NCI-H748 treated with DMSO at 0.1 percent for 48 hours (cell line): ENCODE data around the gene S100A5.
A peak's percentile ranks its signal among the peaks of the same experiment; 100 is the strongest.

ENCODE experiments used
- DNase-seq: peaks from one replicate; lab custom pipeline; 2025; lab: John Stamatoyannopoulos, UW

S100A5 gene

GRCh38 chr1:153547560-153548551, 7.1 kb upstream of the S100A5 start:
- no peak for DNase-seq

DNA sequence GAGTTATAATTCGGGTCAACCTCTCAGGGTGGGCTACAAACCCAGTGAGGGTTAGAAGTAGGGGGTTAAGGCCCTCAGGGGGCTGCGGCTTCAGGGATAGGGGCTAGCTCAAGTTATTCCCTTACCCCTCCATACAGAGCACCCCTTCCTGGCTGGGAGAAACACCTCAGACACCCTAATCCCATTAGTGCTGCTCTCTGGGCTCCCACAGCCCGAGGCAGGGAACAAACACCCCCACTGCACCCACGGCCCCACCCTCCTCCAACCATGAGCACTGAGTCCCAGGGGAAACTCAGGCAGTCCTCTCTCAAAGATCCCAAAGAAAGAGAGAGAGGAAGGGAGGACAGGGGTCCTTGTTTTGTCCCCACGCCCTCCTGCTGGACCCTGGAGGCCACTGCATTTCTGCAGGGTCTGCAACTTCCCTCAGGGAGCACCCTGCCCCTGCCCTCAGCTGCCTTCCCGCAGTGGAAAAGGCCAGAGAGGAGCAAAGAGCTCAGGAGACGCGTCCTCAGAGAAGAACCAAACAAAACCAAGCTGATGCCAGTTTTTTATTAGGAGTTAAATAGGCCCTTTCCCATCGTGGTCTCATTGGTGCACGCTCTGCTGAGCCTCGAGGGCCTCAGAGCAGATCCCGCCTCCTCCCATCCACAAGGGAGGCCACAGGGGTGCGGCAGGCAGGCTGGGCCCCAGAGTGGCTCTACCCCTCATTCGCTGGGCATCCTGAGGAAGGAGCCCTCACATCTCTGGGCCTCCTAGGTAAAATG, 6.2 kb upstream of the S100A5 start:
- DNase-seq = no peak

GRCh38 chr1:153546371-153546770, 5.6 kb upstream of the S100A5 start:
- no peak for DNase-seq

DNA sequence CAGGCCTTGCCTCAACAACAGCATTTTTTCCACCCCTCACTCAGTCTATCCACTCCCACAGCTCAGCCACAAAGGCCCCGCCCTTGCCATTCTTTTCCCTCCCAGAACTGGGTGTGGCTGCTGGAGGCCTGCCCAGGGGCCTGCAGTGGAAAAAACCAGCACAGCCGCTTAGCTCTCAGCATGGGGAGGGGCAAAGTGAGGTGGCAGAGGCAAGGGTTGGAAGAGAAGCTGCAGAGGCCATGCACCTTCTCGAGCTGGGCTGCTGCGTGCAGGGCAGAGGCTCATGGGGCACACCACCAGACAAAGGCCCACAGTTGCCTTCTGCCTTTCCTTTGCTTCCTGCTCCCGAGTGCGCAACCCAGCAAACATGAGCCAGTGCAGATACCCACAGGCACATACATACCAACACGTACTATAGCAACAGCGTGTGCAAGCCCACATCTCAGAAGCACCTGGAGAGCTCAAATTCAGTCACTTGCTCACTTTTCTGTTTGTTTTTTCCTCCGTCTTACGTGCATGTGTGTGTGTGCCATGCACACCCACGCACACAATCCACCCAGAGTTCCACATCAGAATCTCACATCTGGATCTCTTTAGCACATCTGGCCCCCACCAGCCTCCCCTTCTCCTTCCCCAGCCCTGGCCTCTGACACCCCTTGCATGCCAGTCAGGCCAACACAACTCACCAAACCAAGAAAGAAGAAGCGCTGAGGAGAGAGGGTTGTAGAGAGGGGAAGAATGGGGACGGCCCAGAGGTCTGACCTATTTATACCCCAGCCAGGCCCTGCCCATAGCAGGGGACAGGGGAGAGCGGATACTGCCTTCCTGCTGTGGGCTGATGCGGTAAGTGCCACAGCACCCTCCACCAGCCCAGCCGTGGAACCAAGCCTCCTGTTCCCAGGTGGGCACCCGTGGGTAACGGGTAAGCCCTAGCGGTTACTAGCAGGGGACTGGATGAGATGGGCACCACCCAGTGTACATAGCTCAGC, 4.6 kb upstream of the S100A5 start, which contains the start of gene S100A4:
S100A4 (minus strand) TSS at position 740 of the 989 bp plus-strand sequence. CDS start 1,012 bp downstream, outside the sequence.
- DNase-seq = peak; percentile 86

DNA sequence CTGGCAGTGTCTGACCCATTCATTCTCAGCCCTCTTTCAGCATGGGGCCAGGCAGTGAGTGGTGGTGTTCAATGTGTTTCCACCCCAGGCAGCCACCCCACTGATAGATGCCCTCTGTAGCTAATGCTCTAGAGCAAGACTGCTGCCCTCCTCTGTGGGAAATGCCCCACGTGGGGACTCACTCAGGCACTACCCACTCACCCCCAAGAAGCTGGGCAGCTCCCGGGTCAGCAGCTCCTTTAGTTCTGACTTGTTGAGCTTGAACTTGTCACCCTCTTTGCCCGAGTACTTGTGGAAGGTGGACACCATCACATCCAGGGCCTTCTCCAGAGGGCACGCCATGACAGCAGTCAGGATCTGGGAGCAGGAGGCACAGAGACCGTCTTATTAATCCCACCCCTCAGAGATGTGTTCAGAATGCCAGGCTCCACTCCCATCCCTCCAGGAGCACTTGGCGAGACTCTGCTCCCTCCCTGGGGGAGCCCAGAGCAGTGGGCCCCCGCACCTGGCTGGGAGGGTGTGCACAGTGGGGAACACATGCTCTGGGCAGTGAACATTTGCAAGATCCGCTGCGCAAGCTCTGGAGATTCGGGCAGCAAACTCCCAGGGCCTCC, 3.8 kb upstream of the S100A5 start:
- no peak for DNase-seq

GRCh38 chr1:153543736-153544135, 3.0 kb upstream of the S100A5 start:
- no peak for DNase-seq

- DNase-seq = no peak
Measured at GRCh38 chr1:153542956-153543711, 2.4 kb upstream of the S100A5 start.

DNA sequence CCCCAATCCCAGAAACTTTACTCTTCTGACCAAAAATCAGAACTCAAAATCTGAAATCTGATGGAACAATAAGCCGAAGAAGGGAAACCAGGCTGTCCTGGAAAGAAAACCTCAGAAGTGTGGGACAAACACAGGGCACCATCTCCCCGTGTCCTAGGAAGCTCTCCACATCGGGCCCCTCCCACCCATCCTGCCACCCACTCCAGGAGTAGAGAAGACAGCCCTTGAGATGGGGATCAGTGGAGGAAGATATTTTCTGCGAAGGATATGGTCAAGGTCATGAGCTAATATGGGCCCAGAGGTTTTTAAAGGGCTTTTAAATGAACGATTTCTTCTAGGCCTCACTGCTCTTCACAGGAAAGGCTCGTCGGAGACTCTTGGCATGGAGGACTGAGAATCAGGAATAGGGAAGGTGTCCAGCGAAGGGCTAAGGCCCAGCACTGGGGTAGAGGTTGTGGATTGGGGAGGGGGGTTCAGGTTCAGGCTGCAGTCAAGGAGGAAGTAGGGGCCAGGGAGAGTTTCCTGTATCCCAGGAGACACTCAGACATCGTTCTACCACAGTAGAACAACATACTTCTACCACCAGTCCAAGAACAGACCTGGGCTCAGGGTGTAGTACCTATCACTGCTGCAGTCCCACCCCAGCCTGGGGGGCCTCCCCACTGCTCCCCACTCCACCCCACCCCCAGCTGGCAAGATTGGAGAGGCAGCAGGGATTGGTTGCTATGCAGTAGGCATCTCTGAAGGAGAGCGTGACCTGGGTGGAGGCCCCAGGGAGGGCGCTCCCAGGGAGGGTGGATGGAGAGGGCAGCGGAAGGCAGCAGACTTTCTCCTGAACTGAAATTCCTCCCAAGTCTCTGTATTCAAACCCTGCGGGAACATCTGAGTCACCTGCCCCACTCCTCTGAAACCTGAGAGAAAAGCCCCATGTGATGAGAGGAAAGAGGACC, 1.2 kb upstream of the S100A5 start:
- no peak for DNase-seq

GRCh38 chr1:153539395-153540093, 1.2 kb downstream of the S100A5 start:
- no peak for DNase-seq

DNA sequence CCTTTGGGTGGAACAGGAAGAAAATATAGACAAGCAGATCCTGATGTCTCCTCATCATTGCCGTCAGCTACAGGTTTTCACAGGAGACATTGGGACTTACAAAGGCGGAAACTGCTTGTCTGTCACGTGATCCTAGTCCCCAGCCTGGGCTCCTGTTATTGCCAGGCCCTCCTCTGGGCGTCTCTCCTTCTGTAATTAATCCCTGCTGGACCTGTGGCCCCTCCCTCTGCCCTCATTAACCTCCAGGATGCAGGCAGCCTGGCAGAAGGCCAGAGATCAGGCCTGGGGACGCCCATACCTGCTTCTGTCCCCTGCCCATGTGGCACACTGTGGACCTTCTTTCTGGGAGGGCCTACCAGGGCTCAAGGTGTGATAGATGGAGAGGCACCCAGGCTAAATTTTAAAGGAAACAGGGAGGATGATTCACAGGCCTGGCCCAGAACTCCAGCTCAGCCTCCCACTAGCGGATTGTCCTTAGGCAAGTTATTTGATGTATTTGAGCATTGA, 2.4 kb downstream of the S100A5 start:
- peak; percentile 74 for DNase-seq

- no peak for DNase-seq
Measured at GRCh38 chr1:153537376-153537730, 3.4 kb downstream of the S100A5 start.

- DNase-seq = no peak
Measured at GRCh38 chr1:153536671-153537375, 3.9 kb downstream of the S100A5 start.

- DNase-seq = peak; percentile 44
Measured at GRCh38 chr1:153536012-153536670, 4.6 kb downstream of the S100A5 start.

GRCh38 chr1:153535242-153536011, 5.3 kb downstream of the S100A5 start, which contains the start of gene S100A6:
S100A6 (minus strand) TSS chr1:153535991; CDS start chr1:153535339, 652 bp downstream.
- no peak for DNase-seq

- no peak for DNase-seq
Measured at GRCh38 chr1:153534925-153535241, 5.9 kb downstream of the S100A5 start.

GRCh38 chr1:153534226-153534924, 6.4 kb downstream of the S100A5 start:
- DNase-seq = no peak
